GM23338 (cell line): ENCODE measurements around the gene UBXN1.
"Not testable (repeated sequence)": the region's sequence is repeated elsewhere in the genome, so short reads cannot be mapped to it uniquely, and the experiment has no call there.

Experiments used
- CREB1 ChIP-seq: fragments of 250-450 bp; sonication (Bioruptor Pico); IDR thresholded peaks from 2 replicates; pipeline ENCODE4 v1.5.0; 2020; ENCODE audit warnings: low read depth, mild to moderate bottlenecking, moderate library complexity
- EZH2 ChIP-seq: fragments of 200-600 bp; sonication (generic); IDR thresholded peaks from one replicate; pipeline ENCODE4 v1.8.0; 2017; ENCODE audit warnings: antibody characterized with exemption, mild to moderate bottlenecking, low read depth; ENCODE audit not compliant: unreplicated experiment
- EZH2phosphoT487 ChIP-seq: fragments of 200-600 bp; sonication (generic); IDR thresholded peaks from one replicate; pipeline ENCODE4 v1.8.1; 2018; ENCODE audit warnings: antibody characterized with exemption; ENCODE audit not compliant: unreplicated experiment
- JUNB ChIP-seq: IDR thresholded peaks from one replicate; pipeline ENCODE4 v1.6.1; 2016; ENCODE audit warnings: antibody characterized with exemption; ENCODE audit not compliant: unreplicated experiment
- NANOG ChIP-seq: IDR thresholded peaks from 2 replicates; pipeline ENCODE4 v1.6.1; 2016; ENCODE audit warnings: antibody characterized with exemption, borderline replicate concordance
- POLR2AphosphoS5 ChIP-seq: IDR thresholded peaks from 2 replicates; pipeline ENCODE4 v1.6.1; 2016; ENCODE audit warnings: antibody characterized with exemption, low read depth
- STAT1 ChIP-seq: IDR thresholded peaks from one replicate; pipeline ENCODE4 v1.6.1; 2016; ENCODE audit warnings: antibody characterized with exemption; ENCODE audit not compliant: unreplicated experiment
- ZNF114 ChIP-seq: fragments of 250-450 bp; sonication (Bioruptor Pico); IDR thresholded peaks from 2 replicates; pipeline ENCODE4 v1.5.0; 2020; ENCODE audit warnings: mild to moderate bottlenecking, moderate library complexity
- ZNF331 ChIP-seq: fragments of 250-450 bp; sonication (Bioruptor Pico); IDR thresholded peaks from 2 replicates; pipeline ENCODE4 v1.5.0; 2020; ENCODE audit warnings: low read depth, mild to moderate bottlenecking, moderate library complexity
- TF ChIP-seq, protein P1 (sequence below), 2 experiments: fragments of 200-600 bp in 1 of 2; sonication (generic) in 1 of 2; conservative IDR thresholded peaks; 2 replicates each; pipeline versions ENCODE4 v1.5.1 to v1.6.1; 2016 to 2017; ENCODE audit warnings: antibody characterized with exemption in 2 of 2, low read depth in 2 of 2, mild to moderate bottlenecking in 2 of 2, moderate library complexity in 1 of 2
- TF ChIP-seq, protein P2 (sequence below): IDR thresholded peaks from one replicate; pipeline ENCODE4 v1.6.1; 2018; ENCODE audit warnings: antibody characterized with exemption; ENCODE audit not compliant: unreplicated experiment
- TF ChIP-seq, protein P3 (sequence below): IDR thresholded peaks from 2 replicates; pipeline ENCODE4 v1.6.1; 2016; ENCODE audit warnings: antibody characterized with exemption

DNA sequence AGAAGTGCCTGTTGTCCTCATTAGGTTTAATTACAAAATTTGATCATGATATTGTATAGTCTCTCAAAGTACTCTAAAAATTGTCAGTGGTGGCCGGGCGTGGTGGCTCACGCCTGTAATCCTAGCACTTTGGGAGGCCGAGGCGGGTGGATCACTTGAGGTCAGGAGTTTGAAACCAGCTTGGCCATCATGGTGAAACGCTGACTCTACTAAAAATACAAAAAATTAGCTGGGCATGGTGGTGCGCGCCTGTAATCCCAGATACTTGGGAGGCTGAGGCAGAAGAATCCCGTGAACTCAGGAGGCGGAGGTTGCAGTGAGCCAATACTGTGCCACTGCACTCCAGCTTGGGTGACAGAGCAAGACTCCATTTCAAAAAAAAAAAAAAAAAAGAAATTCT, 3.5 kb downstream of the UBXN1 start:
- TF ChIP-seq POLR2AphosphoS5; EZH2; EZH2phosphoT487; JUNB; CREB1; STAT1; ZNF331 (CRISPR knock-in tag); NANOG; ZNF114: not testable (repeated sequence)
- TF ChIP-seq, protein P1, sequence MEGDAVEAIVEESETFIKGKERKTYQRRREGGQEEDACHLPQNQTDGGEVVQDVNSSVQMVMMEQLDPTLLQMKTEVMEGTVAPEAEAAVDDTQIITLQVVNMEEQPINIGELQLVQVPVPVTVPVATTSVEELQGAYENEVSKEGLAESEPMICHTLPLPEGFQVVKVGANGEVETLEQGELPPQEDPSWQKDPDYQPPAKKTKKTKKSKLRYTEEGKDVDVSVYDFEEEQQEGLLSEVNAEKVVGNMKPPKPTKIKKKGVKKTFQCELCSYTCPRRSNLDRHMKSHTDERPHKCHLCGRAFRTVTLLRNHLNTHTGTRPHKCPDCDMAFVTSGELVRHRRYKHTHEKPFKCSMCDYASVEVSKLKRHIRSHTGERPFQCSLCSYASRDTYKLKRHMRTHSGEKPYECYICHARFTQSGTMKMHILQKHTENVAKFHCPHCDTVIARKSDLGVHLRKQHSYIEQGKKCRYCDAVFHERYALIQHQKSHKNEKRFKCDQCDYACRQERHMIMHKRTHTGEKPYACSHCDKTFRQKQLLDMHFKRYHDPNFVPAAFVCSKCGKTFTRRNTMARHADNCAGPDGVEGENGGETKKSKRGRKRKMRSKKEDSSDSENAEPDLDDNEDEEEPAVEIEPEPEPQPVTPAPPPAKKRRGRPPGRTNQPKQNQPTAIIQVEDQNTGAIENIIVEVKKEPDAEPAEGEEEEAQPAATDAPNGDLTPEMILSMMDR (conservative IDR thresholded peaks at IDR 0.05; ENCODE audit: low read depth in 2 of 2): not testable (repeated sequence)
- TF ChIP-seq, protein P2, sequence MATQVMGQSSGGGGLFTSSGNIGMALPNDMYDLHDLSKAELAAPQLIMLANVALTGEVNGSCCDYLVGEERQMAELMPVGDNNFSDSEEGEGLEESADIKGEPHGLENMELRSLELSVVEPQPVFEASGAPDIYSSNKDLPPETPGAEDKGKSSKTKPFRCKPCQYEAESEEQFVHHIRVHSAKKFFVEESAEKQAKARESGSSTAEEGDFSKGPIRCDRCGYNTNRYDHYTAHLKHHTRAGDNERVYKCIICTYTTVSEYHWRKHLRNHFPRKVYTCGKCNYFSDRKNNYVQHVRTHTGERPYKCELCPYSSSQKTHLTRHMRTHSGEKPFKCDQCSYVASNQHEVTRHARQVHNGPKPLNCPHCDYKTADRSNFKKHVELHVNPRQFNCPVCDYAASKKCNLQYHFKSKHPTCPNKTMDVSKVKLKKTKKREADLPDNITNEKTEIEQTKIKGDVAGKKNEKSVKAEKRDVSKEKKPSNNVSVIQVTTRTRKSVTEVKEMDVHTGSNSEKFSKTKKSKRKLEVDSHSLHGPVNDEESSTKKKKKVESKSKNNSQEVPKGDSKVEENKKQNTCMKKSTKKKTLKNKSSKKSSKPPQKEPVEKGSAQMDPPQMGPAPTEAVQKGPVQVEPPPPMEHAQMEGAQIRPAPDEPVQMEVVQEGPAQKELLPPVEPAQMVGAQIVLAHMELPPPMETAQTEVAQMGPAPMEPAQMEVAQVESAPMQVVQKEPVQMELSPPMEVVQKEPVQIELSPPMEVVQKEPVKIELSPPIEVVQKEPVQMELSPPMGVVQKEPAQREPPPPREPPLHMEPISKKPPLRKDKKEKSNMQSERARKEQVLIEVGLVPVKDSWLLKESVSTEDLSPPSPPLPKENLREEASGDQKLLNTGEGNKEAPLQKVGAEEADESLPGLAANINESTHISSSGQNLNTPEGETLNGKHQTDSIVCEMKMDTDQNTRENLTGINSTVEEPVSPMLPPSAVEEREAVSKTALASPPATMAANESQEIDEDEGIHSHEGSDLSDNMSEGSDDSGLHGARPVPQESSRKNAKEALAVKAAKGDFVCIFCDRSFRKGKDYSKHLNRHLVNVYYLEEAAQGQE: not testable (repeated sequence)
- TF ChIP-seq, protein P3, sequence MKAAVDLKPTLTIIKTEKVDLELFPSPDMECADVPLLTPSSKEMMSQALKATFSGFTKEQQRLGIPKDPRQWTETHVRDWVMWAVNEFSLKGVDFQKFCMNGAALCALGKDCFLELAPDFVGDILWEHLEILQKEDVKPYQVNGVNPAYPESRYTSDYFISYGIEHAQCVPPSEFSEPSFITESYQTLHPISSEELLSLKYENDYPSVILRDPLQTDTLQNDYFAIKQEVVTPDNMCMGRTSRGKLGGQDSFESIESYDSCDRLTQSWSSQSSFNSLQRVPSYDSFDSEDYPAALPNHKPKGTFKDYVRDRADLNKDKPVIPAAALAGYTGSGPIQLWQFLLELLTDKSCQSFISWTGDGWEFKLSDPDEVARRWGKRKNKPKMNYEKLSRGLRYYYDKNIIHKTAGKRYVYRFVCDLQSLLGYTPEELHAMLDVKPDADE: not testable (repeated sequence)
